H9 (cell line): ENCODE data around the gene GABARAPL2. TPM values are rescaled to one million over a fixed set of nuclear protein-coding genes. Genes with fewer than 3 reads are reported as not detected.
"Not testable (repeated sequence)": the region's sequence is repeated elsewhere in the genome, so short reads cannot be mapped to it uniquely, and the experiment has no call there.

Experiments
- DNase-seq: peaks from one replicate; pipeline ENCODE4 v3.0.0-alpha.2; 2017
- H2AFZ ChIP-seq: one replicate; pipeline ENCODE4 v1.6.1; 2013; ENCODE audit warnings: mild to moderate bottlenecking, low read length, control low read depth, moderate library complexity
- H2AK5ac ChIP-seq: 2 replicates; pipeline ENCODE4 v1.6.1; 2013; ENCODE audit warnings: low read length, control low read depth, mixed read lengths; ENCODE audit not compliant: insufficient read length
- H2BK120ac ChIP-seq: one replicate; pipeline ENCODE4 v1.6.1; 2013; ENCODE audit warnings: low read depth, mild to moderate bottlenecking, low read length, control low read depth, inconsistent platforms; ENCODE audit not compliant: poor library complexity, severe bottlenecking
- H2BK12ac ChIP-seq: 2 replicates; pipeline ENCODE4 v1.6.1; 2013; ENCODE audit warnings: low read length, control low read depth, mixed read lengths, low read depth; ENCODE audit not compliant: insufficient read length
- H2BK15ac ChIP-seq: 2 replicates; pipeline ENCODE4 v1.6.1; 2013; ENCODE audit warnings: low read depth, low read length, control low read depth
- H2BK20ac ChIP-seq: one replicate; pipeline ENCODE4 v1.6.1; 2013; ENCODE audit warnings: low read depth, mild to moderate bottlenecking, low read length, control low read depth, inconsistent platforms; ENCODE audit not compliant: poor library complexity, severe bottlenecking
- H2BK5ac ChIP-seq: 2 replicates; pipeline ENCODE4 v1.6.1; 2013; ENCODE audit warnings: low read length, control low read depth, mixed read lengths; ENCODE audit not compliant: insufficient read length
- H3K14ac ChIP-seq: 2 replicates; pipeline ENCODE4 v1.6.1; 2013; ENCODE audit warnings: low read length, control low read depth; ENCODE audit not compliant: insufficient read depth
- H3K18ac ChIP-seq: 2 replicates; pipeline ENCODE4 v1.6.1; 2013; ENCODE audit warnings: low read depth, mild to moderate bottlenecking, mixed read lengths, low read length, control low read depth; ENCODE audit not compliant: insufficient read length
- H3K23ac ChIP-seq: 2 replicates; pipeline ENCODE4 v1.6.1; 2013; ENCODE audit warnings: low read length, control low read depth, mixed read lengths, low read depth; ENCODE audit not compliant: insufficient read length
- H3K23me2 ChIP-seq: 2 replicates; pipeline ENCODE4 v1.6.1; 2013; ENCODE audit warnings: low read depth, mild to moderate bottlenecking, mixed read lengths, low read length, control low read depth; ENCODE audit not compliant: insufficient read length, poor library complexity, severe bottlenecking
- H3K27ac ChIP-seq: 2 replicates; pipeline ENCODE4 v1.5.1; 2013; ENCODE audit warnings: low read length, control low read depth, mixed read lengths, low read depth; ENCODE audit not compliant: insufficient read length
- H3K27me3 ChIP-seq: 2 replicates; pipeline ENCODE4 v1.6.1; 2013; ENCODE audit warnings: low read length, control low read depth, inconsistent platforms; ENCODE audit not compliant: insufficient read depth
- H3K4ac ChIP-seq: 2 replicates; pipeline ENCODE4 v1.6.1; 2013; ENCODE audit warnings: low read depth, mild to moderate bottlenecking, control low read depth, inconsistent platforms, low read length, moderate library complexity
- H3K4me1 ChIP-seq: 2 replicates; pipeline ENCODE4 v1.6.1; 2013; ENCODE audit warnings: low read length, control low read depth, inconsistent platforms; ENCODE audit not compliant: insufficient read depth
- H3K4me2 ChIP-seq: 2 replicates; pipeline ENCODE4 v1.6.1; 2013; ENCODE audit warnings: low read length, control low read depth, mixed read lengths; ENCODE audit not compliant: insufficient read length, insufficient read depth
- H3K56ac ChIP-seq: 2 replicates; pipeline ENCODE4 v1.6.1; 2013; ENCODE audit warnings: low read depth, mild to moderate bottlenecking, mixed read lengths, low read length, control low read depth; ENCODE audit not compliant: insufficient read length
- H3K79me1 ChIP-seq: 2 replicates; pipeline ENCODE4 v1.6.1; 2013; ENCODE audit warnings: low read depth, mild to moderate bottlenecking, moderate library complexity, low read length, control low read depth, inconsistent platforms; ENCODE audit not compliant: insufficient read depth, poor library complexity, severe bottlenecking
- H3K79me2 ChIP-seq: 2 replicates; pipeline ENCODE4 v1.6.1; 2013; ENCODE audit warnings: low read length, control low read depth, inconsistent platforms; ENCODE audit not compliant: insufficient read depth
- H3K9ac ChIP-seq: 2 replicates; pipeline ENCODE4 v1.6.1; 2013; ENCODE audit warnings: low read length, control low read depth, mixed read lengths; ENCODE audit not compliant: insufficient read length; ENCODE audit errors: extremely low read depth
- H3K9me3 ChIP-seq: one replicate; pipeline ENCODE4 v1.6.1; 2013; ENCODE audit warnings: low read depth, low read length, inconsistent platforms; ENCODE audit not compliant: control insufficient read depth
- H3T11ph ChIP-seq: one replicate; pipeline ENCODE4 v1.6.1; 2013; ENCODE audit warnings: mild to moderate bottlenecking, low read length, control low read depth, inconsistent platforms
- H4K20me1 ChIP-seq: one replicate; pipeline ENCODE4 v1.6.1; 2013; ENCODE audit not compliant: control insufficient read depth, insufficient read length, insufficient read depth
- H4K5ac ChIP-seq: 2 replicates; pipeline ENCODE4 v1.6.1; 2013; ENCODE audit warnings: low read depth, mild to moderate bottlenecking, mixed read lengths, low read length, control low read depth; ENCODE audit not compliant: insufficient read length
- H4K8ac ChIP-seq: replicated peaks from 2 replicates; pipeline ENCODE4 v1.6.1; 2013; ENCODE audit warnings: low read length, control low read depth, mixed read lengths, low read depth; ENCODE audit not compliant: insufficient read length
- H4K91ac ChIP-seq: 2 replicates; pipeline ENCODE4 v1.6.1; 2013; ENCODE audit warnings: low read depth, mild to moderate bottlenecking, moderate library complexity, mixed read lengths, low read length, control low read depth; ENCODE audit not compliant: insufficient read length
- H3K27ac Mint-ChIP-seq, 3 experiments: 2 replicates in 2 of 3; 3 replicates in 1 of 3; pipeline ENCODE4 v1.8.0; 2020 to 2021; ENCODE audit warnings: mixed read lengths in 3 of 3, mild to moderate bottlenecking in 1 of 3, moderate library complexity in 1 of 3
- H3K27me3 Mint-ChIP-seq: 2 replicates; pipeline ENCODE4 v1.8.0; 2021; ENCODE audit warnings: low read depth, mild to moderate bottlenecking, moderate library complexity, mixed read lengths
- H3K36me3 Mint-ChIP-seq, 3 experiments: 2 replicates in 2 of 3; 3 replicates in 1 of 3; pipeline ENCODE4 v1.8.0; 2020 to 2021; ENCODE audit warnings: low read depth in 3 of 3, mixed read lengths in 3 of 3; ENCODE audit not compliant: insufficient read depth in 1 of 3
- H3K4me1 Mint-ChIP-seq, 2 experiments: 2 replicates each; pipeline ENCODE4 v1.8.0; 2020; ENCODE audit warnings: mixed read lengths in 2 of 2
- H3K4me3 Mint-ChIP-seq, 2 experiments: 2 replicates in 1 of 2; 3 replicates in 1 of 2; pipeline ENCODE4 v1.8.0; 2020 to 2021; ENCODE audit warnings: mild to moderate bottlenecking in 2 of 2, mixed read lengths in 2 of 2, moderate library complexity in 1 of 2
- H3K9me3 Mint-ChIP-seq, 2 experiments: 2 replicates in 1 of 2; 3 replicates in 1 of 2; pipeline ENCODE4 v1.8.0; 2020; ENCODE audit warnings: mild to moderate bottlenecking in 2 of 2, mixed read lengths in 2 of 2, moderate library complexity in 1 of 2
- WGBS: extraction: QIAGEN DNeasy Blood & Tissue Kit; methylation state at CpG from one replicate; pipeline ENCODE4 v1.1.7; 2013; ENCODE audit warnings: missing lambda C conversion rate, low lambda C conversion rate, mixed read lengths; ENCODE audit not compliant: insufficient read length; ENCODE audit errors: extremely low coverage; 5-methylcytosine and 5-hydroxymethylcytosine counted together
- total RNA-seq: library from RNA; stranded (reverse); gene quantifications from 2 replicates; pipeline ENCODE4 v1.2.1, GENCODE V29; 2021
- TF ChIP-seq, protein P1 (sequence below): fragments of 200-600 bp; sonication (generic); conservative IDR thresholded peaks from 3 replicates; pipeline ENCODE4 v1.8.0; 2021; ENCODE audit warnings: antibody characterized with exemption, mild to moderate bottlenecking

The GABARAPL2 gene
- total RNA-seq, 1 experiment from 2014 or later: 62.6 TPM

DNA sequence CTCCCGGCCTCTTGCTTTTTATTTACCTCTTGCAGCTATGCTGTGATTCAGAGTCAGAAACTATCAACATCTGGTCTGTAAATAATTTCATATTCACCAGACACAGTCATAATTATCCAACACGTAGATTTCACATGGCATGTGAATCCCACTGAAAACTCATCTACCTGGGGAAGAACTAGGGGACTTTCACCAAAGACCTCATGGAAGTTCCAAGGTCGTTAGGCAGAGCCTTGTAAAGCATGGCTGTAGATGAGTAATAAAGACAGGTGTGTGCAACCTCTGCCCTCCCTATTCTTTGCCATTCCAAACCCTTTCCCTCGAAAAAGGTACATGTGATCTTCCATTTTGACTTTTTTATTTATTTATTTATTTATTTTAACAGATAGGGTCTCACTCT is 28.4 kb upstream of the GABARAPL2 start:
- H4K8ac ChIP-seq: no peak overlapping the region
- no peak overlapping the region for H2BK120ac ChIP-seq
- H2BK5ac ChIP-seq: no peak overlapping the region
- no peak overlapping the region for H3K18ac ChIP-seq
- TF ChIP-seq, protein P1, sequence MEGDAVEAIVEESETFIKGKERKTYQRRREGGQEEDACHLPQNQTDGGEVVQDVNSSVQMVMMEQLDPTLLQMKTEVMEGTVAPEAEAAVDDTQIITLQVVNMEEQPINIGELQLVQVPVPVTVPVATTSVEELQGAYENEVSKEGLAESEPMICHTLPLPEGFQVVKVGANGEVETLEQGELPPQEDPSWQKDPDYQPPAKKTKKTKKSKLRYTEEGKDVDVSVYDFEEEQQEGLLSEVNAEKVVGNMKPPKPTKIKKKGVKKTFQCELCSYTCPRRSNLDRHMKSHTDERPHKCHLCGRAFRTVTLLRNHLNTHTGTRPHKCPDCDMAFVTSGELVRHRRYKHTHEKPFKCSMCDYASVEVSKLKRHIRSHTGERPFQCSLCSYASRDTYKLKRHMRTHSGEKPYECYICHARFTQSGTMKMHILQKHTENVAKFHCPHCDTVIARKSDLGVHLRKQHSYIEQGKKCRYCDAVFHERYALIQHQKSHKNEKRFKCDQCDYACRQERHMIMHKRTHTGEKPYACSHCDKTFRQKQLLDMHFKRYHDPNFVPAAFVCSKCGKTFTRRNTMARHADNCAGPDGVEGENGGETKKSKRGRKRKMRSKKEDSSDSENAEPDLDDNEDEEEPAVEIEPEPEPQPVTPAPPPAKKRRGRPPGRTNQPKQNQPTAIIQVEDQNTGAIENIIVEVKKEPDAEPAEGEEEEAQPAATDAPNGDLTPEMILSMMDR: no peak
- H3K27ac ChIP-seq: no peak overlapping the region
- no peak overlapping the region for H4K91ac ChIP-seq
- H4K20me1 ChIP-seq: no peaks in the 10 kb centered on the region
- no peak overlapping the region for H3K4ac ChIP-seq
- no peak overlapping the region for H3K56ac ChIP-seq
- no peak overlapping the region for H2BK12ac ChIP-seq
- no peaks in the 10 kb centered on the region for H3K9me3 ChIP-seq
- no peak overlapping the region for H3T11ph ChIP-seq
- WGBS: no CpG with 5 or more reads among the region's 4 CpGs
- H3K9ac ChIP-seq: no peak overlapping the region
- H3K27me3 Mint-ChIP-seq: no peaks in the 10 kb centered on the region; the same call in 1 of the 2 replicates
- peaks cover 0 to 5% (median 0%) of the 10 kb centered on the region in 3 experiments; a peak in 1 of 7 replicates for H3K36me3 Mint-ChIP-seq
- no peak overlapping the region for H3K4me3 Mint-ChIP-seq
- no peak overlapping the region for H2AK5ac ChIP-seq
- no peaks in the 10 kb centered on the region for H3K9me3 Mint-ChIP-seq
- H3K14ac ChIP-seq: no peak overlapping the region
- no peaks in the 10 kb centered on the region for H3K27me3 ChIP-seq
- H4K5ac ChIP-seq: no peak overlapping the region
- peaks cover 6 to 9% of the 10 kb centered on the region in 2 experiments; a peak in 3 of 4 replicates for H3K4me1 Mint-ChIP-seq
- no peaks in the 10 kb centered on the region for H3K79me2 ChIP-seq
- H2BK15ac ChIP-seq: no peak overlapping the region
- H2BK20ac ChIP-seq: no peak overlapping the region
- H3K79me1 ChIP-seq: no peaks in the 10 kb centered on the region
- no peak overlapping the region for H3K4me2 ChIP-seq
- H2AFZ ChIP-seq: no peak overlapping the region
- H3K4me1 ChIP-seq: no peaks in the 10 kb centered on the region
- H3K23me2 ChIP-seq: no peaks in the 10 kb centered on the region
- H3K27ac Mint-ChIP-seq: no peak overlapping the region
- DNase-seq: no peak
- H3K23ac ChIP-seq: no peak overlapping the region

DNA sequence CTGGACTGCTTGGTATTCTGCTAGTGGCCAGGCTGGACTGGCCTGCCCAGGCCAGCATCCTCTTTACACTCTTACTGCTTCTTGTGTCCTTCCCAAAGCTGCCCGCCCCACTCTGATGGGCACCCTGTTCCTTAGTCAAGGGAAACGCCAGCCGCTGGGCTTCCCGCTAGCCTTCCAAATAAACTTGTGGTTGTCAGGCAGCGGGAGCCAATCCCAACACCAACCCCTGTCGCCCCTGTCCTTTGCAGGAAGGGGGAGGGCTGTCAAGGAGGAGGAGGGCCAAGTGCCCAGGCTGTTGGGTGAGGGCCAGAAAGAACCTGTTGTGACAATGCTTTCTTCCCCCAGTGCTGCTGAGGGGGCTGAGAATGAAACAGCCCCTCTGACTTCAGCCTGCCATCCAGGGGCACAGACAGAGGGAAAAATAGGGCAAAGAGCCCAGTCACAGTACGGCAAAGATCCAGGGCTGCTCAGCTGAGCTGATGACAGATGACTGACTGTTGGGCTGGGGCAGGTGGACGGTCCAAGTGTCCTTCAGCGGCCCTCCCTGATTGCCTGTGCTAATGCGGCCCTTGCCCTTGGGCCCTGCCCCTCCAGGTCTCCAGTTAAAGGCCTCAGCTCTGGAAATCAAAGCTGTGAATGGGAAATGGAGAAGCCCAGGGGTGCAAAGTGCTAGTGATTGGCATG is 27.2 kb upstream of the GABARAPL2 start:
- not testable (repeated sequence) for H2BK15ac ChIP-seq, H3K14ac ChIP-seq

More for the DNA sequence above, 27.2 kb upstream of the GABARAPL2 start:
- H3K4me1 Mint-ChIP-seq, H2BK120ac ChIP-seq, H2BK5ac ChIP-seq, H2AFZ ChIP-seq, H4K91ac ChIP-seq, H2BK20ac ChIP-seq, DNase-seq, H3K36me3 Mint-ChIP-seq, H4K20me1 ChIP-seq, H2BK12ac ChIP-seq, H3K27ac ChIP-seq, H3K27me3 ChIP-seq, H3K79me1 ChIP-seq, H3K18ac ChIP-seq, H3K4me2 ChIP-seq, H3K27me3 Mint-ChIP-seq, H3K79me2 ChIP-seq, H3K4me3 Mint-ChIP-seq, H3K9me3 ChIP-seq, H3K4ac ChIP-seq, H3K23ac ChIP-seq, H4K5ac ChIP-seq, H3K9ac ChIP-seq, H3K56ac ChIP-seq, H3K4me1 ChIP-seq, H4K8ac ChIP-seq, H2AK5ac ChIP-seq, H3K9me3 Mint-ChIP-seq, H3K23me2 ChIP-seq, H3T11ph ChIP-seq: not testable (repeated sequence)
- H3K27ac Mint-ChIP-seq: peak overlapping the region in 1 of 3 experiments; percentile 15; a peak in 1 of 7 replicates
- no CpG with 5 or more reads among the region's 10 CpGs for WGBS
